LoVo (cell line): ENCODE data around the gene XRCC6.
A peak's percentile ranks its signal among the peaks of the same experiment; 100 is the strongest.
"Not testable (repeated sequence)": the region's sequence is repeated elsewhere in the genome, so short reads cannot be mapped to it uniquely, and the experiment has no call there.

ENCODE experiments used
- DNase-seq: peaks from one replicate; pipeline ENCODE4 v3.0.0-alpha.2; 2016; ENCODE audit warnings: low spot score

The XRCC6 gene

GRCh38 chr22:41650821-41651220 is 29.7 kb downstream of the XRCC6 start:
- DNase-seq, result no peak

GRCh38 chr22:41654322-41654721 is 33.2 kb downstream of the XRCC6 start:
- no peak for DNase-seq

- no peak for DNase-seq
Measured at GRCh38 chr22:41656556-41656955, 35.5 kb downstream of the XRCC6 start.

- no peak for DNase-seq
Measured at GRCh38 chr22:41657709-41658108, 36.6 kb downstream of the XRCC6 start.

GRCh38 chr22:41658869-41659268 is 37.8 kb downstream of the XRCC6 start:
- DNase-seq, result no peak

GRCh38 chr22:41659941-41660340 is 38.8 kb downstream of the XRCC6 start:
- no peak for DNase-seq

GRCh38 chr22:41660416-41660815 is 39.3 kb downstream of the XRCC6 start:
- DNase-seq, result no peak

GRCh38 chr22:41661088-41661487 is 40.0 kb downstream of the XRCC6 start:
- DNase-seq, result no peak

- DNase-seq, result no peak
Measured at GRCh38 chr22:41661713-41662112, 40.6 kb downstream of the XRCC6 start.

GRCh38 chr22:41663594-41663993 is 42.5 kb downstream of the XRCC6 start:
- not testable (repeated sequence) for DNase-seq

- no peak for DNase-seq
Measured at GRCh38 chr22:41664490-41664889, 43.4 kb downstream of the XRCC6 start.

GRCh38 chr22:41664951-41665350 is 43.9 kb downstream of the XRCC6 start:
- DNase-seq, result no peak

GRCh38 chr22:41668971-41669911 is 48.1 kb downstream of the XRCC6 start:
- DNase-seq, result no peak

- DNase-seq, result peak; percentile 44
Measured at GRCh38 chr22:41672096-41672495, 51.0 kb downstream of the XRCC6 start.

- DNase-seq, result no peak
Measured at GRCh38 chr22:41672780-41673509, 51.9 kb downstream of the XRCC6 start.

- DNase-seq, result no peak
Measured at GRCh38 chr22:41674846-41675340, 53.8 kb downstream of the XRCC6 start.

- DNase-seq, result no peak
Measured at GRCh38 chr22:41676134-41676533, 55.0 kb downstream of the XRCC6 start.

GRCh38 chr22:41681616-41682015 is 60.5 kb downstream of the XRCC6 start:
- no peak for DNase-seq

GRCh38 chr22:41682033-41682807 is 61.1 kb downstream of the XRCC6 start:
- peak; percentile 76 for DNase-seq

- no peak for DNase-seq
Measured at GRCh38 chr22:41683052-41683451, 62.0 kb downstream of the XRCC6 start.

GRCh38 chr22:41683616-41684015 is 62.5 kb downstream of the XRCC6 start:
- no peak for DNase-seq

- DNase-seq, result no peak
Measured at GRCh38 chr22:41684194-41684593, 63.1 kb downstream of the XRCC6 start.
